Calu3 (cell line): ENCODE measurements around the gene ASB17. TPM values are rescaled to one million over a fixed set of nuclear protein-coding genes. Genes with fewer than 3 reads are reported as not detected.

Experiments
- Bru-seq: library from RNA; stranded (reverse); fragments of 400-500 nt; gene quantifications from one replicate; lab custom pipeline; 2021; lab: Mats Ljungman, UMichigan
- BruChase-seq, 2 experiments: library from RNA; stranded (reverse); fragments of 400-500 nt; gene quantifications; one replicate each; lab custom pipeline; 2021; lab: Mats Ljungman, UMichigan
- BruUV-seq: library from RNA; stranded (reverse); fragments of 400-500 nt; replicated peaks from 2 replicates; lab custom pipeline; 2021; lab: Mats Ljungman, UMichigan
- CTCF ChIA-PET: fragments of 300-600 bp; sonication (Branson Sonifier 250); formaldehyde crosslinking; loops from one replicate; lab custom pipeline; 2022; ENCODE audit warnings: antibody characterized with exemption; lab: Charles Lee
- DNase-seq: peaks from one replicate; pipeline ENCODE4 v3.0.0; 2022
- H3K27ac Mint-ChIP-seq: one replicate; pipeline ENCODE4 v1.8.0; 2022; ENCODE audit warnings: mixed read lengths; ENCODE audit not compliant: unreplicated experiment
- H3K27me3 Mint-ChIP-seq: one replicate; pipeline ENCODE4 v1.8.0; 2022; ENCODE audit warnings: mixed read lengths; ENCODE audit not compliant: unreplicated experiment
- H3K36me3 Mint-ChIP-seq: one replicate; pipeline ENCODE4 v1.8.0; 2022; ENCODE audit warnings: mild to moderate bottlenecking, moderate library complexity, mixed read lengths; ENCODE audit not compliant: insufficient read depth, unreplicated experiment
- H3K4me1 Mint-ChIP-seq: one replicate; pipeline ENCODE4 v1.8.0; 2022; ENCODE audit warnings: mild to moderate bottlenecking, low read depth, mixed read lengths; ENCODE audit not compliant: unreplicated experiment
- H3K4me3 Mint-ChIP-seq: one replicate; pipeline ENCODE4 v1.8.0; 2022; ENCODE audit warnings: mild to moderate bottlenecking, low read depth, moderate library complexity, mixed read lengths; ENCODE audit not compliant: unreplicated experiment
- H3K9me3 Mint-ChIP-seq: one replicate; pipeline ENCODE4 v1.8.0; 2022; ENCODE audit warnings: low read depth, mixed read lengths; ENCODE audit not compliant: unreplicated experiment
- intact Hi-C: fragments of 100-400 bp; cut with micrococcal nuclease; formaldehyde crosslinking; loops from one replicate; pipeline ENCODE4 v1.10.0; 2022; ENCODE audit not compliant: unreplicated experiment
- long read RNA-seq: library from polyadenylated mRNA; stranded (forward); transcript quantifications from one replicate; pipeline ENCODE4 v2.0.0, GENCODE V29; 2022
- total RNA-seq: library from RNA; stranded (reverse); gene quantifications from 2 replicates; pipeline ENCODE4 v1.2.3, GENCODE V29; 2022
- TF ChIP-seq, protein P1 (sequence below): fragments of 200-600 bp; IDR thresholded peaks from one replicate; pipeline ENCODE4 v1.8.0; 2022; ENCODE audit warnings: antibody characterized with exemption; ENCODE audit not compliant: unreplicated experiment

Gene ASB17, protein sequence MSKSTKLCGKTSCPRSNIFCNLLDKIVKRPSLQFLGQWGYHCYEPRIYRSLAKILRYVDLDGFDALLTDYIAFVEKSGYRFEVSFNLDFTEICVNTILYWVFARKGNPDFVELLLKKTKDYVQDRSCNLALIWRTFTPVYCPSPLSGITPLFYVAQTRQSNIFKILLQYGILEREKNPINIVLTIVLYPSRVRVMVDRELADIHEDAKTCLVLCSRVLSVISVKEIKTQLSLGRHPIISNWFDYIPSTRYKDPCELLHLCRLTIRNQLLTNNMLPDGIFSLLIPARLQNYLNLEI
- total RNA-seq (not detected in 2 replicates), Bru-seq, nascent RNA (percentile 9 among the genes with signal in this experiment), BruChase-seq, experiment 1, labeled RNA remaining after a 6-hour chase (percentile 18 among the genes with signal in this experiment), BruChase-seq, experiment 2, labeled RNA remaining after a 2-hour chase (percentile 12 among the genes with signal in this experiment)
- long read RNA-seq, result 0 reads

DNA sequence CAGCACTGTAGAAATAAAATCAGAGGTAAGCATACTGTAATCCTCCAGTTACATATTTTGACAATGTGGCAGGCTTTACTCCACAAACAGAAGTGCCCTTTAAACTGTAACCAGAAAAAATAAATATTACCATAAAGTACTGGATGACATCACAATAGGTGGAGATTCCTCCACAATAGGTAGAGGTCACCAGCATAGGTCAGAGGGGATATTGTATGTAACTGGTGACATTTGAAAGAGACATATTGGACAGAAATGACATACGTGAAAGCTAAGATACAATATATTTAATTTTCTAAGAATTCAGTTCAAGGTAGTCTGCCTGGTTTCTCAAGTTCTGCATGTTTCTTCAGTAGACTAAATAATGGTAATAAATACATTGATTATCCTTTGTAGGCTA lies at the start of gene ASB17:
Gene ASB17 (minus strand): TSS at position 101 of the 400 bp plus-strand sequence. CDS start 113 bp downstream, outside the sequence.
- TF ChIP-seq, protein P1, sequence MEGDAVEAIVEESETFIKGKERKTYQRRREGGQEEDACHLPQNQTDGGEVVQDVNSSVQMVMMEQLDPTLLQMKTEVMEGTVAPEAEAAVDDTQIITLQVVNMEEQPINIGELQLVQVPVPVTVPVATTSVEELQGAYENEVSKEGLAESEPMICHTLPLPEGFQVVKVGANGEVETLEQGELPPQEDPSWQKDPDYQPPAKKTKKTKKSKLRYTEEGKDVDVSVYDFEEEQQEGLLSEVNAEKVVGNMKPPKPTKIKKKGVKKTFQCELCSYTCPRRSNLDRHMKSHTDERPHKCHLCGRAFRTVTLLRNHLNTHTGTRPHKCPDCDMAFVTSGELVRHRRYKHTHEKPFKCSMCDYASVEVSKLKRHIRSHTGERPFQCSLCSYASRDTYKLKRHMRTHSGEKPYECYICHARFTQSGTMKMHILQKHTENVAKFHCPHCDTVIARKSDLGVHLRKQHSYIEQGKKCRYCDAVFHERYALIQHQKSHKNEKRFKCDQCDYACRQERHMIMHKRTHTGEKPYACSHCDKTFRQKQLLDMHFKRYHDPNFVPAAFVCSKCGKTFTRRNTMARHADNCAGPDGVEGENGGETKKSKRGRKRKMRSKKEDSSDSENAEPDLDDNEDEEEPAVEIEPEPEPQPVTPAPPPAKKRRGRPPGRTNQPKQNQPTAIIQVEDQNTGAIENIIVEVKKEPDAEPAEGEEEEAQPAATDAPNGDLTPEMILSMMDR, result no peak
- Mint-ChIP-seq H3K36me3 (no peaks in the 10 kb centered on the region), H3K9me3 (peaks cover 3% of the 10 kb centered on the region), H3K4me3 (no peak within 1 kb of the TSS), H3K27ac (no peak within 1 kb of the TSS), H3K27me3 (no peaks in the 10 kb centered on the region), H3K4me1 (no peaks in the 10 kb centered on the region)
- no TSS peak for BruUV-seq
- CTCF ChIA-PET, result no interaction called here
- intact Hi-C loops, result no loop called here
- DNase-seq, result no peak

DNA sequence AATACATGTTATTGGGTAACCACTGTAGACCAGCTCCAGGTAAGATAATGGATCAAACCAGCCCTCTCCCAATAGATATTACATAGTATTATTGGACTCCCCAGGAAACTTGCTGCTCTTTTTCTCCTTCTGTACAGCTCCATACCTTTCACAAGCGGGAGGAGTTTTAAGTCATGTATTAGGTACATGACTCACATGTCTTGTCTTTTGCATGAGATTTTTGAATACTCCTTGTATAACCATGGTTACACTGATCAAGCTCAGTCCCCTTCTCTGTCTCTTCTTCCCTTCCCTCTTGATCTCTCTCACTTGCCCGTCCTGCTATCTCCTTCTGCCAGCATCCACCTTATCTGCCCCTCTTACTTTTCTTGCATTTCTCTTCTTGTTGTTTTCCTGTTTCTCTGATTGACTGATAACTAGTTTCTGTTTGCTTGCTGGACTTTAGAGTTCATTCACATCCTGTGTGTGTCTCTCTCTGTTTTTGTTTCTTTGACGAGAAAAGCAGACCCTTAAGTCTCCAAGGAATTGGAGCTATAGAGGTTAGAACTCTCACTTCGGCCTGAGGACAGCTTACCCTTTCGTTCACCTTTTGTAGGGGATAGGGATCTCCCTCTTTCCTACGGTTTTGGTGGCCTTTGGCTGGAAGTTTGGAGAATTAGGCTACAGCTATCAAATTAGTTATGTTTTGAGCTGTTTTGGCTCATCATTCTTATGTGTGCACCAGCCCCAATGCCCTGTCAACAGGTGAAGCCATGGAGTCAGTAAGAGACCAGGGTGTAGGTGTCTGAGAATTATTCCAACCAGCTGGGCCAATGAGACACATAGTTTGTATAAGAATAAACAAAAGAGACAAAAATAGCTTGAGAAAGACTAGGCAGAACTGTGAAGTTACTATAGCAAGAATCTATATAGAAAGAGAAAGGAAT lies 49.0 kb upstream of the ASB17 start:
- no peak for DNase-seq
- Mint-ChIP-seq H3K27me3 (no peaks in the 10 kb centered on the region), H3K27ac (no peak overlapping the region), H3K4me3 (no peak overlapping the region), H3K36me3 (no peaks in the 10 kb centered on the region), H3K9me3 (peaks cover 5% of the 10 kb centered on the region), H3K4me1 (no peaks in the 10 kb centered on the region)
- no TSS peak for BruUV-seq
- CTCF ChIA-PET, result no interaction called here
- intact Hi-C loops, result no loop called here
- TF ChIP-seq, protein P1, result no peak

DNA sequence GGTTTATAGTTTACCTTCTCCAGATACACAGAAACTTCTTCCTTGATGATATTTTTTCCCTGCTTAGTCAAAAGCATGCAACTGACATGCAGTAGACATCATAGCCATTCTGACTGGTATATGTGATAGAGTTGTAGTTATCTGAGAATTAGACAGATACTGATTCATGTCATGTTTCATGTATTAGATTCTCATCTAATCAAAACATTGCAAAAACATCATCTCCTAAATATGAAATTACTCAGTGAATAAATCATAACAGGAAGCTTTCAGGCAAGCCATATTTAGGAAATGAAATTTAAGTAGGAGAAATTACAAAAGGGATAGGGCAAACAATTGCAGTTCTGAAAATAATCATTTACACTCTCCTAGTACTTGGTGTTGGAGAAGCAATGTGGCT lies 38.4 kb upstream of the ASB17 start:
- DNase-seq, result no peak
- H3K36me3 Mint-ChIP-seq, result no peaks in the 10 kb centered on the region
- intact Hi-C loops, result no loop called here
- no peaks in the 10 kb centered on the region for H3K27me3 Mint-ChIP-seq
- TF ChIP-seq, protein P1, result no peak
- CTCF ChIA-PET, result no interaction called here
- no TSS peak for BruUV-seq
- no peak overlapping the region for H3K4me3 Mint-ChIP-seq
- H3K27ac Mint-ChIP-seq, result no peak overlapping the region
- no peaks in the 10 kb centered on the region for H3K9me3 Mint-ChIP-seq
- H3K4me1 Mint-ChIP-seq, result no peaks in the 10 kb centered on the region

DNA sequence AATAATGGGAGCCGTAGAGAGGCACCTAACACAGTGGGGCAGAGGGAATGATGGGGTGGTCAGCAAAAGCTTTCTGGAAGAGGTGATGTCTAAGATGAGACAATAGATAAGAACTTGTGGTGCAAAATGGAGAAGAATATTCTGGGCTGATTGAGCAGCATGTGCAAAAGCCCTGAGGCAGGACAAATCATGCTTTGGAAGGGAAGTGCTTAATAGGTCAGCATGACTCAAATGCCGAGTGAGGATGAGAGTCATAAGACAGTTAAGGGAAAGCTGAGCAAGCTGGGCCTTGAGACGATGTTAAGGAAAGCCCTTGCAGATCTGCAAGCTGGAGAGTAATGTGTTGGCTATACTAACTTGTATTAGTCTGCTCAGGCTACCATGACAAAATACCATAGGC lies 37.3 kb upstream of the ASB17 start:
- H3K9me3 Mint-ChIP-seq, result no peaks in the 10 kb centered on the region
- no peaks in the 10 kb centered on the region for H3K27me3 Mint-ChIP-seq
- no peak for DNase-seq
- intact Hi-C loops, result no loop called here
- no peak overlapping the region for H3K4me3 Mint-ChIP-seq
- TF ChIP-seq, protein P1, result no peak
- no peak overlapping the region for H3K27ac Mint-ChIP-seq
- CTCF ChIA-PET, result no interaction called here
- H3K36me3 Mint-ChIP-seq, result no peaks in the 10 kb centered on the region
- peaks cover 8% of the 10 kb centered on the region for H3K4me1 Mint-ChIP-seq
- BruUV-seq, result no TSS peak
